PC-9 (cell line): Measurements from ENCODE around the gene ZNF784. TPM values are rescaled to one million over a fixed set of nuclear protein-coding genes. Genes with fewer than 3 reads are reported as not detected.

Source experiments
- BruUV-seq: library from RNA; stranded (reverse); fragments of 400-500 nt; replicated peaks from 2 replicates; lab custom pipeline; 2021; lab: Mats Ljungman, UMichigan
- CTCF ChIA-PET: fragments of 300-600 bp; sonication (Branson Sonifier 250); formaldehyde crosslinking; loops from one replicate; lab custom pipeline; 2022; ENCODE audit warnings: antibody characterized with exemption; lab: Charles Lee
- POLR2A ChIA-PET: fragments of 300-600 bp; sonication (Branson Sonifier 250); formaldehyde crosslinking; loops from one replicate; lab custom pipeline; 2022; ENCODE audit warnings: antibody characterized with exemption; ENCODE audit not compliant: unreplicated experiment; lab: Charles Lee
- DNase-seq, 2 experiments: peaks; one replicate each; pipeline versions ENCODE4 v3.0.0 to v3.0.0-alpha.2; 2015 to 2022; ENCODE audit warnings: mixed read lengths in 1 of 2
- H2AFZ ChIP-seq: fragments of 200-600 bp; sonication (generic); 2 replicates; pipeline ENCODE4 v1.8.1; 2017; ENCODE audit warnings: antibody characterized with exemption
- H3F3A ChIP-seq: fragments of 200-600 bp; sonication (generic); 2 replicates; pipeline ENCODE4 v1.8.1; 2017; ENCODE audit warnings: antibody characterized with exemption, mild to moderate bottlenecking, low read depth; ENCODE audit not compliant: insufficient read depth
- H3K27ac ChIP-seq: fragments of 200-600 bp; sonication (generic); 2 replicates; pipeline ENCODE4 v1.6.1; 2016; ENCODE audit warnings: mixed run types
- H3K27me3 ChIP-seq: fragments of 200-600 bp; sonication (generic); 2 replicates; pipeline ENCODE4 v1.6.1; 2016; ENCODE audit warnings: low read depth, mixed run types; ENCODE audit not compliant: insufficient read depth
- H3K36me3 ChIP-seq: fragments of 200-600 bp; sonication (generic); 2 replicates; pipeline ENCODE4 v1.6.1; 2016; ENCODE audit warnings: low read depth, mixed run types
- H3K4me1 ChIP-seq: fragments of 200-600 bp; sonication (generic); replicated peaks from 2 replicates; pipeline ENCODE4 v1.6.1; 2016; ENCODE audit warnings: mixed run types; ENCODE audit not compliant: insufficient read depth
- H3K4me2 ChIP-seq: fragments of 200-600 bp; sonication (generic); 2 replicates; pipeline ENCODE4 v1.6.1; 2017; ENCODE audit warnings: mixed run types
- H3K4me3 ChIP-seq: fragments of 200-600 bp; sonication (generic); 2 replicates; pipeline ENCODE4 v1.6.1; 2016; ENCODE audit warnings: mixed run types
- H3K79me2 ChIP-seq: fragments of 200-600 bp; sonication (generic); 2 replicates; pipeline ENCODE4 v1.6.1; 2017; ENCODE audit warnings: low read depth, mixed run types
- H3K9me2 ChIP-seq: fragments of 200-600 bp; sonication (generic); 2 replicates; pipeline ENCODE4 v1.8.1; 2017; ENCODE audit warnings: mild to moderate bottlenecking; ENCODE audit not compliant: insufficient read depth
- H3K9me3 ChIP-seq: fragments of 200-600 bp; sonication (generic); 2 replicates; pipeline ENCODE4 v1.8.1; 2016; ENCODE audit warnings: low read depth; ENCODE audit not compliant: insufficient read depth
- H4K20me1 ChIP-seq: fragments of 200-600 bp; sonication (generic); 2 replicates; pipeline ENCODE4 v1.8.1; 2017; ENCODE audit not compliant: insufficient read depth
- CTCF ChIP-seq: fragments of 200-600 bp; sonication (generic); conservative IDR thresholded peaks from 2 replicates; pipeline ENCODE4 v1.6.1; 2017; ENCODE audit warnings: mixed run types, antibody characterized with exemption, mild to moderate bottlenecking, moderate library complexity
- EZH2 ChIP-seq: fragments of 200-600 bp; sonication (generic); IDR thresholded peaks from 2 replicates; pipeline ENCODE4 v1.8.0; 2017; ENCODE audit warnings: antibody characterized with exemption, low read depth
- intact Hi-C: fragments of 100-400 bp; cut with micrococcal nuclease; formaldehyde crosslinking; loops from one replicate; pipeline ENCODE4 v1.10.0; 2022; ENCODE audit not compliant: unreplicated experiment
- total RNA-seq: library from RNA; stranded (reverse); gene quantifications from 2 replicates; pipeline ENCODE4 v1.2.3, GENCODE V29; 2021

ZNF784 gene
- total RNA-seq, 1 experiment from 2014 or later: 5.4 TPM

GRCh38 chr19:55606471-55606787 lies 17.9 kb downstream of the ZNF784 start:
- BruUV-seq: TSS peak; percentile 28
- H2AFZ ChIP-seq: no peak overlapping the region
- H3K79me2 ChIP-seq: peaks cover 47% of the 10 kb centered on the region
- intact Hi-C loops: loop anchor here (1.0 kb wide), 1 partner anchor 89 kb away; no protein-coding TSS in a partner anchor
- H3K27me3 ChIP-seq: no peaks in the 10 kb centered on the region
- H3K9me3 ChIP-seq: no peaks in the 10 kb centered on the region
- ChIA-PET CTCF (interaction anchor here (0.6 to 1.9 kb wide), 6 partner anchors 18 to 350 kb away, joined by 3 to 14 read pairs (median 4); partner anchors contain the start of gene ZNF784), POLR2A (interaction anchor here (0.6 kb wide), 5 partner anchors 18 to 447 kb away, joined by 3 to 11 read pairs (median 4); partner anchors contain the start of genes ISOC2 and ZNF784)
- DNase-seq: no peak
- peaks cover 22% of the 10 kb centered on the region for H3K4me1 ChIP-seq
- H3K4me3 ChIP-seq: peak overlapping the region; percentile 79
- no peaks in the 10 kb centered on the region for H3K9me2 ChIP-seq
- H3K36me3 ChIP-seq: peaks cover 12% of the 10 kb centered on the region; the same call in 1 of the 2 replicates
- TF ChIP-seq CTCF (peak; percentile 4; the same call in 1 of the 2 replicates), EZH2 (no peak)
- H3K27ac ChIP-seq: no peak overlapping the region
- peaks cover 37% of the 10 kb centered on the region for H3F3A ChIP-seq
- peak overlapping the region; percentile 93 for H3K4me2 ChIP-seq
- H4K20me1 ChIP-seq: peaks cover 39% of the 10 kb centered on the region

- CTCF ChIA-PET: interaction anchor here (0.6 to 1.9 kb wide), 8 partner anchors 19 to 349 kb away, joined by 3 to 14 read pairs (median 4); partner anchors contain the start of gene ZNF784
Measured at GRCh38 chr19:55605637-55606470, 18.5 kb downstream of the ZNF784 start, which contains the start of gene ZNF865. Gene ZNF865 (plus strand): TSS chr19:55605647. CDS start chr19:55613619, 7,972 bp downstream.

More at GRCh38 chr19:55605637-55606470, 18.5 kb downstream of the ZNF784 start, which contains the start of gene ZNF865:
- POLR2A ChIA-PET: interaction anchor here (0.5 to 1.1 kb wide), 11 partner anchors 11 to 1468 kb away, joined by 3 to 14 read pairs (median 5); partner anchors contain the start of genes CNOT3, HSPBP1, ISOC2 and ZNF628
- BruUV-seq: no TSS peak
- Histone ChIP-seq H3K9me3 (no peaks in the 10 kb centered on the region), H3K27ac (peak within 1 kb of the TSS; percentile 66), H3K79me2 (peaks cover 53% of the 10 kb centered on the region), H2AFZ (peak within 1 kb of the TSS; percentile 71), H3K4me2 (peak within 1 kb of the TSS; percentile 93), H3K4me1 (peaks cover 28% of the 10 kb centered on the region), H3K36me3 (peaks cover 12% of the 10 kb centered on the region; the same call in 1 of the 2 replicates), H4K20me1 (peaks cover 39% of the 10 kb centered on the region), H3K9me2 (no peaks in the 10 kb centered on the region), H3K27me3 (no peaks in the 10 kb centered on the region), H3F3A (peaks cover 43% of the 10 kb centered on the region), H3K4me3 (peak within 1 kb of the TSS; percentile 79)
- peak; percentile 82 for TF ChIP-seq CTCF
- no peak for TF ChIP-seq EZH2
- peak; percentile 79 to 83 for DNase-seq
- intact Hi-C loops: loop anchor here (1.0 to 2.0 kb wide), 5 partner anchors 18 to 129 kb away; partner anchors contain the start of genes ZNF628 and ZNF784
